ENCODE results near the gene CCL21.

Gene CCL21

DNA sequence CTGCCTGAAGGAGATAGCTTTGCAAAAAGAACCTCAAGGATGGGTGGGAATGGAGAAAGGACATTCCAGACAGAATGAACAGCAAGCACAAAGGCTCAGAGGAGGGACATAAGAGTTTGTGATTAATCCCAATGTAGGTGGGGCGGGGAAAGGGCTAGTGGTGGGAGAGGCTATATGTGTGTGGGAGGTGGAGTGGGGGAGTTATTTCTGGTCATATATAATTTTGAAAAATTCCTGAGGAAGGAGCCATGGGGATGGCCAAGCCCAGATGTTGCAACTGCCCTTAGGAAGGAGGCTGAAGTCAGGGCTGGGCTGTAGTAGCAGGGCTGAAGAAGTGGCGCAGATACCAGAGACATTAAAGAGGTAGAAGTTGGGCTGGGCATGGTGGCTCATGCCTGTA lies 34.1 kb downstream of the CCL21 start:
- no peaks in the 10 kb centered on the region for H3K4me1 ChIP-seq (ENCODE audit: control insufficient read depth, insufficient read depth, low read length)
- ChIA-PET CTCF (interaction anchor here (0.5 to 6.1 kb wide), 14 partner anchors 10 to 500 kb away, joined by 3 to 116 read pairs (median 6); partner anchors contain the start of gene GALT), POLR2A (no interaction called here)
- no peak overlapping the region for H3K27ac ChIP-seq (ENCODE audit: extremely low read depth, low read depth, low read length)
- H3K4me3 ChIP-seq (ENCODE audit: low read depth, low read length) = no peak overlapping the region
- TF ChIP-seq ZFHX2 (tag by site-specific recombination; conservative IDR thresholded peaks at IDR 0.05) (0 out of 2 replicates have a peak, but pooled peaks have one; percentile 8), BCL11B (tag by site-specific recombination; IDR thresholded peaks at IDR 0.05; ENCODE audit: low read depth) (no peak), EGR2 (tag by site-specific recombination; IDR thresholded peaks at IDR 0.05; ENCODE audit: low read depth) (peak; percentile 42; the same call in 1 of the 2 replicates), IKZF3 (tag by site-specific recombination; IDR thresholded peaks at IDR 0.05) (no peak)
- H3K36me3 ChIP-seq (ENCODE audit: control insufficient read depth in 2 of 2, insufficient read depth in 1 of 2, low read length in 2 of 2) = no peaks in the 10 kb centered on the region
- H3K9me3 ChIP-seq (ENCODE audit: control insufficient read depth, insufficient read depth, low read depth, low read length) = no peaks in the 10 kb centered on the region

DNA sequence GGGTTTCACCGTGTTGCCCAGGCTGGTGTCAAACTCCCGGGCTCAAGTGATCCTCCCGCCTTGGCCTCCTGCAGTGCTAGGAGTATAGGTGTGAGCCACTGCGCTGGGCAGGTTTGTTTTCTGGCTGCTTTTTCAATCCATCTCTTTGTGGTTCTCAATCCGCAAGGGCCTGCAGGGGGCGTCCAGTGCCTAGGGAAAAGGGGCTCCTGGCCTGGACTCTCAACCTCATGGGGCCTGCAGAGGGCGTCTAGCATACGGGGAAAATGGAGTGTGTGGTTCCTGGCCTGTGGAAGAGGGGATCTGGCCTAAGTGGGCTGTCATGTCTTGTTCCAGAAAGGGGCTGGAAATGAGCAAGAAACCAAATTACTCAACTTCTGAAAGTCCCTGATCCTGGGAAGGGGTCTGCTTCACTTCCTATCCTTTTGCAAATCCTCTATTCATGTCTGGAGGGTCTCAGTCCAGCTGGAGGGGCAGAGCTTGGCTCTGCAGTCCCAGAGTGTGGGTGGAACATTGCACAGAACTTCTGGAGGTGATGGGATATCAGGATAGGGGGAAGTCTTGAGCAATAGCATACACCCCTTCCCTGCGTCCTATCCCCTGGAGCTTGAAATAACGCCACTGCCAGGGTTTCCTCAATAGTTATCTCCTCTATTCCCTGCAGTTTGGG lies 34.8 kb downstream of the CCL21 start:
- POLR2A ChIA-PET = no interaction called here
- CTCF ChIA-PET = interaction anchor here (0.5 to 6.1 kb wide), 18 partner anchors 11 to 501 kb away, joined by 3 to 116 read pairs (median 3); partner anchors contain the start of gene GALT
- H3K9me3 ChIP-seq (ENCODE audit: control insufficient read depth, insufficient read depth, low read depth, low read length) = no peaks in the 10 kb centered on the region
- TF ChIP-seq TRIM28 (IDR thresholded peaks at IDR 0.05; ENCODE audit: borderline replicate concordance, low read length) (peak; percentile 33; the same call in 1 of the 2 replicates), ZSCAN30 (tag by site-specific recombination; IDR thresholded peaks at IDR 0.05) (peak; percentile 80), ZNF571 (tag by site-specific recombination; IDR thresholded peaks at IDR 0.05) (no peak), ZNF777 (tag by site-specific recombination; IDR thresholded peaks at IDR 0.05; ENCODE audit: borderline replicate concordance) (no peak), GLIS1 (tag by site-specific recombination; IDR thresholded peaks at IDR 0.05) (0 out of 2 replicates have a peak, but pooled peaks have one; percentile 25), ZNF202 (tag by site-specific recombination; IDR thresholded peaks at IDR 0.05; ENCODE audit: borderline replicate concordance) (no peak), IKZF3 (tag by site-specific recombination; IDR thresholded peaks at IDR 0.05) (peak; percentile 46), ZNF654 (tag by site-specific recombination; IDR thresholded peaks at IDR 0.05; ENCODE audit: low read depth) (peak; percentile 63), ZBTB17 (tag by site-specific recombination; IDR thresholded peaks at IDR 0.05) (peak; percentile 50; the same call in 1 of the 2 replicates), ZNF660 (tag by site-specific recombination; IDR thresholded peaks at IDR 0.05) (0 out of 2 replicates have a peak, but pooled peaks have one; percentile 37)
- TF ChIP-seq, protein P1, sequence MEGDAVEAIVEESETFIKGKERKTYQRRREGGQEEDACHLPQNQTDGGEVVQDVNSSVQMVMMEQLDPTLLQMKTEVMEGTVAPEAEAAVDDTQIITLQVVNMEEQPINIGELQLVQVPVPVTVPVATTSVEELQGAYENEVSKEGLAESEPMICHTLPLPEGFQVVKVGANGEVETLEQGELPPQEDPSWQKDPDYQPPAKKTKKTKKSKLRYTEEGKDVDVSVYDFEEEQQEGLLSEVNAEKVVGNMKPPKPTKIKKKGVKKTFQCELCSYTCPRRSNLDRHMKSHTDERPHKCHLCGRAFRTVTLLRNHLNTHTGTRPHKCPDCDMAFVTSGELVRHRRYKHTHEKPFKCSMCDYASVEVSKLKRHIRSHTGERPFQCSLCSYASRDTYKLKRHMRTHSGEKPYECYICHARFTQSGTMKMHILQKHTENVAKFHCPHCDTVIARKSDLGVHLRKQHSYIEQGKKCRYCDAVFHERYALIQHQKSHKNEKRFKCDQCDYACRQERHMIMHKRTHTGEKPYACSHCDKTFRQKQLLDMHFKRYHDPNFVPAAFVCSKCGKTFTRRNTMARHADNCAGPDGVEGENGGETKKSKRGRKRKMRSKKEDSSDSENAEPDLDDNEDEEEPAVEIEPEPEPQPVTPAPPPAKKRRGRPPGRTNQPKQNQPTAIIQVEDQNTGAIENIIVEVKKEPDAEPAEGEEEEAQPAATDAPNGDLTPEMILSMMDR (tag by site-specific recombination; IDR thresholded peaks at IDR 0.05) = peak; percentile 81
- TF ChIP-seq, protein P2, sequence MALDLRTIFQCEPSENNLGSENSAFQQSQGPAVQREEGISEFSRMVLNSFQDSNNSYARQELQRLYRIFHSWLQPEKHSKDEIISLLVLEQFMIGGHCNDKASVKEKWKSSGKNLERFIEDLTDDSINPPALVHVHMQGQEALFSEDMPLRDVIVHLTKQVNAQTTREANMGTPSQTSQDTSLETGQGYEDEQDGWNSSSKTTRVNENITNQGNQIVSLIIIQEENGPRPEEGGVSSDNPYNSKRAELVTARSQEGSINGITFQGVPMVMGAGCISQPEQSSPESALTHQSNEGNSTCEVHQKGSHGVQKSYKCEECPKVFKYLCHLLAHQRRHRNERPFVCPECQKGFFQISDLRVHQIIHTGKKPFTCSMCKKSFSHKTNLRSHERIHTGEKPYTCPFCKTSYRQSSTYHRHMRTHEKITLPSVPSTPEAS (tag by site-specific recombination; IDR thresholded peaks at IDR 0.05) = no peak
- H3K36me3 ChIP-seq (ENCODE audit: control insufficient read depth in 2 of 2, insufficient read depth in 1 of 2, low read length in 2 of 2) = no peaks in the 10 kb centered on the region
- H3K27ac ChIP-seq (ENCODE audit: extremely low read depth, low read depth, low read length) = no peak overlapping the region
- H3K4me3 ChIP-seq (ENCODE audit: low read depth, low read length) = no peak overlapping the region
- no peaks in the 10 kb centered on the region for H3K4me1 ChIP-seq (ENCODE audit: control insufficient read depth, insufficient read depth, low read length)

DNA sequence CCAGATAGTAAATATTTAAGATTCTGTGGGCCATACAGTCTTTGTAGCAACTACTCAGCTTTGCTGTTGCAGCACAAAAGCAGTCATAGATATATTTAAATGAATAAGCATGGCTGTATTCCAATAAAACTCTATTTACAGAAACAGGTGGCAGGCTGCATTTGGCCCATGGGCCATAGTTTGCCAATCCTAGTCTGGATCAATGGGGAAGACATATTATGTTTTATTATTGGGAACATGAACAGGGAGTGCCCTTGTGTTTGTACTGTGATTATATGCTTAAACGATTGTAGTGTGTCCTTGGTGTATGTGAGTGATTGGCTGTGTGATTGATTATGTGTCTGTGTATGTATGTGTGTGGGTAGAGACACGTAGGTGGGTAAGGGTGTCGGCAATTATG lies 35.5 kb downstream of the CCL21 start:
- Histone ChIP-seq H3K27ac (ENCODE audit: extremely low read depth, low read depth, low read length) (no peak overlapping the region), H3K36me3 (ENCODE audit: control insufficient read depth in 2 of 2, insufficient read depth in 1 of 2, low read length in 2 of 2) (no peaks in the 10 kb centered on the region), H3K9me3 (ENCODE audit: control insufficient read depth, insufficient read depth, low read depth, low read length) (no peaks in the 10 kb centered on the region), H3K4me1 (ENCODE audit: control insufficient read depth, insufficient read depth, low read length) (no peaks in the 10 kb centered on the region), H3K4me3 (ENCODE audit: low read depth, low read length) (no peak overlapping the region)
- POLR2A ChIA-PET = no interaction called here
- CTCF ChIA-PET = interaction anchor here (0.6 to 6.1 kb wide), 16 partner anchors 12 to 395 kb away, joined by 3 to 116 read pairs (median 3); partner anchors contain the start of genes CCL27 and GALT
- TF ChIP-seq ZNF394 (tag by site-specific recombination; IDR thresholded peaks at IDR 0.05; ENCODE audit: borderline replicate concordance) (no peak), ZFHX2 (tag by site-specific recombination; conservative IDR thresholded peaks at IDR 0.05) (peak; percentile 44; the same call in 1 of the 2 replicates), ZNF624 (tag by site-specific recombination; IDR thresholded peaks at IDR 0.05) (no peak), ZNF501 (tag by site-specific recombination; IDR thresholded peaks at IDR 0.05) (no peak), ZNF660 (tag by site-specific recombination; IDR thresholded peaks at IDR 0.05) (no peak), EGR2 (tag by site-specific recombination; IDR thresholded peaks at IDR 0.05; ENCODE audit: low read depth) (0 out of 2 replicates have a peak, but pooled peaks have one; percentile 27), HOXC10 (CRISPR knock-in tag; IDR thresholded peaks at IDR 0.05) (no peak)
